ENCODE results near the gene NOTO. TPM values are rescaled to one million over a fixed set of nuclear protein-coding genes. Genes with fewer than 3 reads are reported as not detected.

Gene NOTO
- polyA plus RNA-seq, 1 experiment: not detected

DNA sequence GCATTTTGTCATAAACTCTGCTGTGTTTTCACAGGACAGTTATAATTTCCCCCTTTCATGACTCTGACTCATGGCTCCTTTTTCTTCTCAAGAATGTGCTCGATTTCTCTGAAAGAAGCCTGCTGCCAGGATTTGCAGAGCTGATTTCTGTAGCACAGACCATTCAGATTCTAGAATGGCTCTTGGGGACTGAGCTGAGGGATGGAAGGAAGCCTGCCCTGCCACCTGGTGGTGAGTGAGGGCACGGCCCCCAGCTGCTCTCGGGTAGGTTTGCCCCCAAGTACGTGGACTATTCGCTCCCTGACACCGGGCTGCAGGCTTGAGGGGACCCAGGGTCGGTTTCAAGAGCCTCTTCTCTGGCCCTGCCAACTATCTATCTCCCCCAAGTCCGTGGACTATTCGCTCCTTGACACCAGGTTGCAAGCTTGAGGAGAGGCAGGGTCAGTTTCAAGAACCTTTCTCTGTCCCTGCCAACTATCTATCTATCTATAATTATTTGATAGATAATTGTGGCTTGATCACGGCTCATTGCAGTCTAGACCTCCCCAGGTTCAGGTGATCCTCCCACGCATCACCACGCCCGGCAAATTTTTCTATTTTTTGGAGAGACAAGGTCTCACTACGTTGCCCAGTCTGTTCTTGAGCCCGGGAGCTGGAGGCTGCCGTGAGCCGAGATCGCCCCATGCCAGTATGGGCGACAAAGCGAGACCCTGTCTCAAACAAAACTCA lies 10.2 kb downstream of the NOTO start:
- Histone ChIP-seq H3K27ac (ENCODE audit: low read depth, low read length) (no peak overlapping the region), H3K27me3 (ENCODE audit: control insufficient read depth, insufficient read depth, low read length) (peaks cover 4% of the 10 kb centered on the region), H3K4me3 (ENCODE audit: low read depth, low read length) (no peak overlapping the region), H3K9me3 (ENCODE audit: control insufficient read depth, insufficient read depth, low read length) (no peaks in the 10 kb centered on the region)
- peak; percentile 90 for TF ChIP-seq CTCF (IDR thresholded peaks at IDR 0.05; ENCODE audit: low read depth, low read length)
- POLR2A ChIA-PET: interaction anchor here (1.0 to 1.8 kb wide), 5 partner anchors 9 to 35 kb away, joined by 3 to 7 read pairs (median 3); partner anchors contain the start of genes CCT7 and PRADC1
- DNase-seq (ENCODE audit: low read depth, low spot score): peak; percentile 55
- CTCF ChIA-PET: interaction anchor here (0.6 to 4.3 kb wide), 34 partner anchors 8 to 325 kb away, joined by 3 to 45 read pairs (median 4); partner anchors contain the start of genes NOTO and PRADC1

DNA sequence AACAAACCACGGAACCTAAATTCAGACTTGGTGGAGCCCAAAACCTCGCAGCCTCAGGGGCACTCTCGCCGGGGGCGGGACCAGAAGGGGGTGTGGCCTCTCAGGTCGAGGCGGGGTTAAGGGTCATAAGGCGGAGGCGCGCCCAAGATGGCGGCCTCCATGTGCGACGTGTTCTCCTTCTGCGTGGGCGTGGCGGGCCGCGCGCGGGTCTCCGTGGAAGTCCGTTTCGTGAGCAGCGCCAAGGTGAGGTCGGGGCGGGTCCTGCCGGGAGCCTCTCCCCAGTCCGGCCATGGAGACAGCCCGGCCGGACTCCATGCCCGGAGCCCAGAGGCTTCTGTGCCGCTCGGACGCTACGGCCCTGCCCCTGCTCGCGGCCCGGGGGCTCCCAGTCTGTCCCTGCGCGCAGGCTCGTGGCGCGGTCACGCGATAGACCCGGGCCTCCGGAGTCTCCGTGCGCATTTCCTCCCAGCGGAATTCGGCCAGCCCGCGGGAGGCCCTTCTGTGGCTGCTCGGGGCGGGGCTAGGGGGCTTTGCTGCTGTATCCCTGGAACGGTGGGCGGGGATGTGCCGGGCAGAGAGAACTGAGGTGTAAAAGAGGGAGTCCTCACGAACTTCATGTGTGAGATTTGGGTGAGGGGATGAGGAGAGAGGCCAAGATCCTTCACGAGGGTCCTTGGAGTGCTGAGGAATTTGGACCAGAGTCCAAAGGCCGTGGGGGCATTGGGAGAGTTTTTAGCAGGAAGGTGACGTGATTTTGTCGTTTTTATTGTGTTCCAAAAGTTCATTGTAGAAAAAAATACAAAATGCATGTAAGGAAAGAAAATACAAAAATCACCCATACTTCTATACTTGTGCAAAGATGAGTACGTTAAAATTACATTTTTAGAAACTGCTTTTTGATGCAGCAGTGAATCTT lies 12.0 kb downstream of the NOTO start, which contains the start of gene SMYD5:
SMYD5 (plus strand) TSS at position 126 of the 916 bp plus-strand sequence; CDS start at position 148, 22 bp downstream.
- H3K9me3 ChIP-seq (ENCODE audit: control insufficient read depth, insufficient read depth, low read length): no peaks in the 10 kb centered on the region
- POLR2A ChIA-PET: interaction anchor here (0.9 to 1.1 kb wide), 3 partner anchors 16 to 20 kb away, joined by 3 read pairs; partner anchors contain the start of genes CCT7 and PRADC1
- DNase-seq (ENCODE audit: low read depth, low spot score): peak; percentile 44
- peaks cover under 1% of the 10 kb centered on the region for H3K27me3 ChIP-seq (ENCODE audit: control insufficient read depth, insufficient read depth, low read length)
- H3K4me3 ChIP-seq (ENCODE audit: low read depth, low read length): peak within 1 kb of the TSS; percentile 75
- peak within 1 kb of the TSS; percentile 89 for H3K27ac ChIP-seq (ENCODE audit: low read depth, low read length)
- TF ChIP-seq CTCF (IDR thresholded peaks at IDR 0.05; ENCODE audit: low read depth, low read length): no peak
- CTCF ChIA-PET: interaction anchor here (0.6 to 1.5 kb wide), 8 partner anchors 10 to 325 kb away, joined by 3 to 7 read pairs (median 4); no protein-coding TSS in a partner anchor

GRCh38 chr2:73215254-73215653 lies 12.9 kb downstream of the NOTO start:
- ChIA-PET CTCF (interaction anchor here (0.6 to 1.5 kb wide), 6 partner anchors 9 to 326 kb away, joined by 3 to 7 read pairs (median 4); no protein-coding TSS in a partner anchor), POLR2A (interaction anchor here (0.9 to 1.1 kb wide), 3 partner anchors 15 to 19 kb away, joined by 3 read pairs; partner anchors contain the start of genes CCT7 and PRADC1)
- Histone ChIP-seq H3K4me3 (ENCODE audit: low read depth, low read length) (peak overlapping the region; percentile 75), H3K27ac (ENCODE audit: low read depth, low read length) (no peak overlapping the region), H3K27me3 (ENCODE audit: control insufficient read depth, insufficient read depth, low read length) (no peaks in the 10 kb centered on the region), H3K9me3 (ENCODE audit: control insufficient read depth, insufficient read depth, low read length) (no peaks in the 10 kb centered on the region)
- no peak for TF ChIP-seq CTCF (IDR thresholded peaks at IDR 0.05; ENCODE audit: low read depth, low read length)
- DNase-seq (ENCODE audit: low read depth, low spot score): no peak

DNA sequence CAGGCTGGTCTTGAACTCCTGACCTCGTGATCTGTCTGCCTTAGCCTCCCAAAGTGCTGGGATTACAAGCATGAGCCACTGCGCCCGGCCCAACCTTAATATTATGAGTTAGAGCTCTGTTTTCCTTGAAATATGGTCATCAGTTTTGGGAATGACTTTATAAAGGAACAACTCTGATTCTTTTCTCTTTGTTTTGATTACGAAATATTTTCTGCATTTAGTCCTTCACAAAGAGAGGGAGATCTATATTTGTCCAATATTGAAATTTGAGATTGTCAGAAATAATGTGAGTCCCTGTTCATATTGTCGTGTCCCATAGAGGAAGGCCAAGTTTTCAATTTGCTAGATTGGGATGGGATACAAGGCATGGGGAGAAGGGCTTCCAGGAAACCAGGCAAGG lies 14.8 kb downstream of the NOTO start:
- no peak overlapping the region for H3K27ac ChIP-seq (ENCODE audit: low read depth, low read length)
- no peaks in the 10 kb centered on the region for H3K9me3 ChIP-seq (ENCODE audit: control insufficient read depth, insufficient read depth, low read length)
- no peaks in the 10 kb centered on the region for H3K27me3 ChIP-seq (ENCODE audit: control insufficient read depth, insufficient read depth, low read length)
- ChIA-PET CTCF (interaction anchor here (2.1 kb wide), 1 partner anchor 40 kb away, joined by 8 read pairs; no protein-coding TSS in a partner anchor), POLR2A (interaction anchor here (0.8 kb wide), 1 partner anchor 128 kb away, joined by 3 read pairs; no protein-coding TSS in a partner anchor)
- no peak for DNase-seq (ENCODE audit: low read depth, low spot score)
- no peak for TF ChIP-seq CTCF (IDR thresholded peaks at IDR 0.05; ENCODE audit: low read depth, low read length)
- H3K4me3 ChIP-seq (ENCODE audit: low read depth, low read length): no peak overlapping the region

Measured in AG04450 (cell line).